HepG2 (cell line): Measurements from ENCODE around the gene TEC. TPM values are rescaled to one million over a fixed set of nuclear protein-coding genes. Genes with fewer than 3 reads are reported as not detected.

ENCODE experiments used
- ETV6 ChIP-seq: sonication (generic); formaldehyde crosslinking; conservative IDR thresholded peaks from 2 replicates; pipeline ENCODE4 v1.4.0; 2020; ENCODE audit warnings: missing genetic modification reagents
- MED13 ChIP-seq: sonication (generic); formaldehyde crosslinking; IDR thresholded peaks from 2 replicates; pipeline ENCODE4 v1.5.0; 2020; ENCODE audit warnings: missing genetic modification reagents
- MXD1 ChIP-seq: sonication (generic); formaldehyde crosslinking; IDR thresholded peaks from 2 replicates; pipeline ENCODE4 v1.4.0; 2020; ENCODE audit warnings: mild to moderate bottlenecking, missing genetic modification reagents
- POGK ChIP-seq: sonication (generic); formaldehyde crosslinking; conservative IDR thresholded peaks from 2 replicates; pipeline ENCODE4 v1.8.0; 2022; ENCODE audit warnings: mild to moderate bottlenecking, moderate library complexity, missing genetic modification reagents
- RFXAP ChIP-seq: sonication (generic); formaldehyde crosslinking; IDR thresholded peaks from 2 replicates; pipeline ENCODE4 v1.4.0; 2020; ENCODE audit warnings: missing genetic modification reagents, borderline replicate concordance
- ZBTB20 ChIP-seq: sonication (generic); formaldehyde crosslinking; IDR thresholded peaks from 2 replicates; pipeline ENCODE4 v1.8.1; 2023; ENCODE audit warnings: missing genetic modification reagents, low read depth, mild to moderate bottlenecking, borderline replicate concordance
- ZNF18 ChIP-seq: sonication (generic); formaldehyde crosslinking; IDR thresholded peaks from 2 replicates; pipeline ENCODE4 v1.8.0; 2022; ENCODE audit warnings: mild to moderate bottlenecking, missing genetic modification reagents; ENCODE audit not compliant: insufficient replicate concordance
- ZNF317 ChIP-seq: sonication (generic); formaldehyde crosslinking; IDR thresholded peaks from 2 replicates; pipeline ENCODE4 v1.5.0; 2020; ENCODE audit warnings: mild to moderate bottlenecking, missing genetic modification reagents
- ZNF512 ChIP-seq: sonication (generic); formaldehyde crosslinking; IDR thresholded peaks from 2 replicates; pipeline ENCODE4 v1.4.0; 2020; ENCODE audit warnings: mild to moderate bottlenecking, missing genetic modification reagents
- ZNF597 ChIP-seq: sonication (generic); formaldehyde crosslinking; IDR thresholded peaks from 2 replicates; pipeline ENCODE4 v1.5.0; 2020; ENCODE audit warnings: missing genetic modification reagents
- ZNF616 ChIP-seq: sonication (generic); formaldehyde crosslinking; IDR thresholded peaks from 2 replicates; pipeline ENCODE4 v1.5.0; 2020; ENCODE audit warnings: low read depth, mild to moderate bottlenecking, missing genetic modification reagents
- ZNF687 ChIP-seq: sonication (generic); formaldehyde crosslinking; IDR thresholded peaks from 2 replicates; pipeline ENCODE4 v1.5.1; 2020; ENCODE audit warnings: mild to moderate bottlenecking, missing genetic modification reagents, moderate library complexity
- ZNF724P ChIP-seq: sonication (generic); formaldehyde crosslinking; IDR thresholded peaks from 2 replicates; pipeline ENCODE4 v1.8.0; 2022; ENCODE audit warnings: missing genetic modification reagents, borderline replicate concordance
- ZNF747 ChIP-seq: sonication (generic); formaldehyde crosslinking; IDR thresholded peaks from 2 replicates; pipeline ENCODE4 v1.8.1; 2023; ENCODE audit warnings: missing genetic modification reagents, mild to moderate bottlenecking, borderline replicate concordance
- ZSCAN21 ChIP-seq: sonication (generic); formaldehyde crosslinking; IDR thresholded peaks from 2 replicates; pipeline ENCODE4 v1.8.0; 2022; ENCODE audit warnings: mild to moderate bottlenecking, missing genetic modification reagents, moderate library complexity, borderline replicate concordance
- polyA plus RNA-seq, 8 experiments: library from polyadenylated mRNA; depleted of rRNA in 3 of 8; stranded (reverse) in 7 of 8; unstranded in 1 of 8; fragments of >200 nt; fragmentation: Illumina TruSeq in 4 of 8; extraction: Trizol in 4 of 8; gene quantifications; 2 replicates each; pipeline versions ENCODE4 v1.2.1 to v1.2.3, GENCODE V29; 2011 to 2016; ENCODE audit warnings: low read depth in 4 of 8, missing spikeins in 1 of 8, mixed read lengths in 1 of 8; ENCODE audit not compliant: insufficient read depth in 1 of 8
- total RNA-seq, 5 experiments: library from RNA; depleted of rRNA; stranded (reverse); fragments of >200 nt; fragmentation: Illumina TruSeq; extraction: Trizol; gene quantifications; 2 replicates each; pipeline ENCODE4 v1.2.3, GENCODE V29; 2016; ENCODE audit warnings: low read depth in 1 of 5

Gene TEC
- total and polyA plus RNA-seq, 2 of the 13 experiments (the other 11 are each of a cell fraction or from before 2014, with no cell fraction given): 0.05 to 0.20 TPM

- 0 out of 2 replicates have a peak, but pooled peaks have one; percentile 34 for TF ChIP-seq ZBTB20 (CRISPR knock-in tag)
- 0 out of 2 replicates have a peak, but pooled peaks have one; percentile 42 for TF ChIP-seq ZNF724P (CRISPR knock-in tag)
- 0 out of 2 replicates have a peak, but pooled peaks have one; percentile 9 for TF ChIP-seq MXD1 (CRISPR knock-in tag)
- no peak for TF ChIP-seq ZNF747 (CRISPR knock-in tag)
- no peak for TF ChIP-seq ZSCAN21
- 0 out of 2 replicates have a peak, but pooled peaks have one; percentile 36 for TF ChIP-seq POGK (CRISPR knock-in tag)
- no peak for TF ChIP-seq ZNF512 (CRISPR knock-in tag)
- TF ChIP-seq MED13 (CRISPR knock-in tag): no peak
- peak; percentile 58; the same call in 1 of the 2 replicates for TF ChIP-seq ZNF687 (CRISPR knock-in tag)
- 0 out of 2 replicates have a peak, but pooled peaks have one; percentile 2 for TF ChIP-seq ZNF317 (CRISPR knock-in tag)
- no peak for TF ChIP-seq ZNF597 (CRISPR knock-in tag)
- no peak for TF ChIP-seq ETV6 (CRISPR knock-in tag)
- peak; percentile 28 for TF ChIP-seq ZNF18 (CRISPR knock-in tag)
- TF ChIP-seq RFXAP (CRISPR knock-in tag): 0 out of 2 replicates have a peak, but pooled peaks have one; percentile 29
- no peak for TF ChIP-seq ZNF616 (CRISPR knock-in tag)
Observed at GRCh38 chr4:48269861-48270522, 354 bp upstream of the TEC start (continued).
